Type B pancreatic cell (in vitro differentiated cells): ENCODE data around the gene POR. TPM values are rescaled to one million over a fixed set of nuclear protein-coding genes. Genes with fewer than 3 reads are reported as not detected.
"Not testable (repeated sequence)": the region's sequence is repeated elsewhere in the genome, so short reads cannot be mapped to it uniquely, and the experiment has no call there.

Source experiments
- DNase-seq: peaks from one replicate; pipeline ENCODE4 v3.0.0; 2021; ENCODE audit warnings: mixed read lengths; ENCODE audit not compliant: unreplicated experiment; ENCODE audit errors: extremely low spot score
- H3K27ac Mint-ChIP-seq: 2 replicates; pipeline ENCODE4 v1.8.0; 2021; ENCODE audit warnings: mild to moderate bottlenecking, mixed read lengths
- H3K27me3 Mint-ChIP-seq: 2 replicates; pipeline ENCODE4 v1.8.0; 2021; ENCODE audit warnings: mixed read lengths
- H3K36me3 Mint-ChIP-seq: 2 replicates; pipeline ENCODE4 v1.8.0; 2021; ENCODE audit warnings: mixed read lengths
- H3K4me1 Mint-ChIP-seq: one replicate; pipeline ENCODE4 v1.8.0; 2021; ENCODE audit warnings: mixed read lengths; ENCODE audit not compliant: unreplicated experiment
- H3K4me3 Mint-ChIP-seq: 2 replicates; pipeline ENCODE4 v1.8.0; 2021; ENCODE audit warnings: mild to moderate bottlenecking, mixed read lengths
- H3K9me3 Mint-ChIP-seq: 2 replicates; pipeline ENCODE4 v1.8.0; 2021; ENCODE audit warnings: mixed read lengths
- CTCF ChIP-seq: fragments of 200-600 bp; sonication (generic); conservative IDR thresholded peaks from 2 replicates; pipeline ENCODE4 v1.5.0; 2021; ENCODE audit warnings: antibody characterized with exemption, mild to moderate bottlenecking
- microRNA-seq: library from miRNA; unstranded; fragments of <30 nt; microRNA quantifications from one replicate; pipeline ENCODE4, GENCODE V29; 2020
- total RNA-seq: library from RNA; stranded (reverse); gene quantifications from 2 replicates; pipeline ENCODE4 v1.2.1, GENCODE V29; 2021; ENCODE audit warnings: low replicate concordance

The POR gene
- total RNA-seq, 1 donor from 2014 or later: 122 TPM

GRCh38 chr7:76020031-76020714, 105.2 kb downstream of the POR start:
- TF ChIP-seq CTCF: peak; percentile 94
- no peak overlapping the region for H3K4me3 Mint-ChIP-seq
- no peaks in the 10 kb centered on the region for H3K4me1 Mint-ChIP-seq
- no peak overlapping the region for H3K27ac Mint-ChIP-seq
- no peak for DNase-seq
- no peaks in the 10 kb centered on the region for H3K9me3 Mint-ChIP-seq
- H3K36me3 Mint-ChIP-seq: peaks cover 23% of the 10 kb centered on the region
- H3K27me3 Mint-ChIP-seq: no peaks in the 10 kb centered on the region

- peaks cover 17% of the 10 kb centered on the region for H3K36me3 Mint-ChIP-seq
- TF ChIP-seq CTCF: no peak
- H3K27me3 Mint-ChIP-seq: no peaks in the 10 kb centered on the region
- DNase-seq: no peak
- no peaks in the 10 kb centered on the region for H3K4me1 Mint-ChIP-seq
- no peak overlapping the region for H3K4me3 Mint-ChIP-seq
- H3K9me3 Mint-ChIP-seq: no peaks in the 10 kb centered on the region
- no peak overlapping the region for H3K27ac Mint-ChIP-seq
Measured at GRCh38 chr7:76022026-76022780, 107.2 kb downstream of the POR start.

GRCh38 chr7:76023002-76023401, 108.0 kb downstream of the POR start:
- TF ChIP-seq CTCF: no peak
- no peaks in the 10 kb centered on the region for H3K4me1 Mint-ChIP-seq
- no peak overlapping the region for H3K27ac Mint-ChIP-seq
- no peaks in the 10 kb centered on the region for H3K27me3 Mint-ChIP-seq
- peaks cover 13% of the 10 kb centered on the region for H3K36me3 Mint-ChIP-seq
- no peaks in the 10 kb centered on the region for H3K9me3 Mint-ChIP-seq
- DNase-seq: no peak
- no peak overlapping the region for H3K4me3 Mint-ChIP-seq

- not testable (repeated sequence) for H3K36me3 Mint-ChIP-seq, H3K27me3 Mint-ChIP-seq, H3K4me3 Mint-ChIP-seq, H3K4me1 Mint-ChIP-seq, H3K27ac Mint-ChIP-seq, DNase-seq, H3K9me3 Mint-ChIP-seq
Measured at GRCh38 chr7:76029682-76030081, 114.7 kb downstream of the POR start.

GRCh38 chr7:76031964-76032363, 117.0 kb downstream of the POR start:
- no peak for TF ChIP-seq CTCF
- no peak for DNase-seq
- H3K27ac Mint-ChIP-seq: no peak overlapping the region
- no peaks in the 10 kb centered on the region for H3K9me3 Mint-ChIP-seq
- H3K27me3 Mint-ChIP-seq: no peaks in the 10 kb centered on the region
- no peak overlapping the region for H3K4me3 Mint-ChIP-seq
- peaks cover 5% of the 10 kb centered on the region for H3K36me3 Mint-ChIP-seq
- H3K4me1 Mint-ChIP-seq: no peaks in the 10 kb centered on the region

Small RNA genes within 50 kb of the gene (microRNA-seq; reads per million reads assigned to microRNA genes)
- not detected for gene MIR4651

Other genes with a start within 250 kb of the POR start
- 11.1 and 33.8 TPM in 2 replicates for gene HIP1, start 176.2 kb upstream of the POR start, total RNA-seq
- 1.00 and 2.6 TPM in 2 replicates for gene CCL26, start 142.9 kb upstream of the POR start, total RNA-seq
- not detected in 2 replicates for gene CCL24, start 101.3 kb upstream of the POR start, total RNA-seq
- 73.5 and 75.1 TPM in 2 replicates for gene RHBDD2, start 36.1 kb upstream of the POR start, total RNA-seq
- gene TMEM120A, start 79.4 kb downstream of the POR start, total RNA-seq: 22.5 and 37.1 TPM in 2 replicates
- gene STYXL1, start 132.8 kb downstream of the POR start, total RNA-seq: 45.9 and 51.9 TPM in 2 replicates
- 177 and 239 TPM in 2 replicates for gene MDH2, start 133.0 kb downstream of the POR start, total RNA-seq